Gastroesophageal sphincter (tissue), 4 donors: ENCODE measurements around the gene CXCL1. TPM values are rescaled to one million over a fixed set of nuclear protein-coding genes. Genes with fewer than 3 reads are reported as not detected.

Experiments used
- ATAC-seq: fragments of 150-250 bp; one replicate; pipeline ENCODE4 v1.9.1; 2016; ENCODE audit warnings: mild to moderate bottlenecking, moderate library complexity
- H3K27ac ChIP-seq, 4 donors: fragments of 200-600 bp; sonication (generic) in 3 of 4; 1 replicate in 3 of 4; 2 replicates in 1 of 4; pipeline ENCODE4 v1.5.1; 2016 to 2019
- H3K27me3 ChIP-seq: fragments of 200-600 bp; sonication (generic); one replicate; pipeline ENCODE4 v1.5.1; 2019
- H3K36me3 ChIP-seq, 2 donors: fragments of 200-600 bp; sonication (generic); one replicate each; pipeline ENCODE4 v1.5.1; 2019; ENCODE audit warnings: control low read depth in 1 of 2
- H3K4me1 ChIP-seq, 3 donors: fragments of 200-600 bp; sonication (generic); 1 replicate in 2 of 3; 2 replicates in 1 of 3; pipeline ENCODE4 v1.5.1; 2016 to 2019; ENCODE audit warnings: control low read depth in 2 of 3
- H3K4me3 ChIP-seq, 2 donors: fragments of 200-600 bp; sonication (generic); one replicate each; pipeline ENCODE4 v1.5.1; 2019; ENCODE audit warnings: mild to moderate bottlenecking in 1 of 2, moderate library complexity in 1 of 2
- H3K9me3 ChIP-seq, 3 donors: fragments of 200-600 bp; sonication (generic); one replicate each; pipeline ENCODE4 v1.5.1; 2017 to 2019; ENCODE audit warnings: control low read depth in 2 of 3
- EP300 ChIP-seq: sonication (generic); formaldehyde crosslinking; IDR thresholded peaks from one replicate; pipeline ENCODE4 v1.6.1; 2017; ENCODE audit warnings: antibody characterized with exemption, mild to moderate bottlenecking
- POLR2A ChIP-seq, 2 donors: fragments of 450-650 bp; IDR thresholded peaks; one replicate each; pipeline ENCODE4 v1.6.1; 2017; ENCODE audit warnings: antibody characterized with exemption in 2 of 2, mild to moderate bottlenecking in 2 of 2, moderate library complexity in 1 of 2
- POLR2AphosphoS5 ChIP-seq: sonication (generic); formaldehyde crosslinking; IDR thresholded peaks from one replicate; pipeline ENCODE4 v1.6.1; 2017; ENCODE audit warnings: antibody characterized with exemption
- WGBS, 2 donors: methylation state at CpG; one replicate each; pipeline ENCODE4 v1.1.5; 2018; ENCODE audit warnings: low coverage in 1 of 2; 5-methylcytosine and 5-hydroxymethylcytosine counted together
- total RNA-seq, 4 donors: library from RNA; depleted of rRNA; stranded (reverse); fragments of >200 nt; gene quantifications; one replicate each; pipeline ENCODE4 v1.1.0, GENCODE V29; 2016
- TF ChIP-seq, protein P1 (sequence below), 4 experiments: fragments of 200-600 bp in 2 of 4; fragments of 450-650 bp in 2 of 4; sonication (generic) in 1 of 4; IDR thresholded peaks; one replicate each; pipeline ENCODE4 v1.5.1; 2017 to 2019; ENCODE audit warnings: antibody characterized with exemption in 4 of 4, mild to moderate bottlenecking in 2 of 4, moderate library complexity in 2 of 4

The CXCL1 gene
- total RNA-seq, 4 donors from 2014 or later = 1.6 to 10.5 (median 3.1) TPM; not detected in 1

GRCh38 chr4:73848183-73848777 is 20.9 kb upstream of the CXCL1 start:
- Histone ChIP-seq H3K27me3 (peaks cover 5% of the 10 kb centered on the region), H3K36me3 (no peaks in the 10 kb centered on the region), H3K4me3 (no peak overlapping the region), H3K4me1 (no peaks in the 10 kb centered on the region), H3K27ac (no peak overlapping the region), H3K9me3 (no peaks in the 10 kb centered on the region)
- 57 to 78% methylated on average over 1 of the region's 1 CpG for WGBS, 2 donors
- TF ChIP-seq, protein P1, sequence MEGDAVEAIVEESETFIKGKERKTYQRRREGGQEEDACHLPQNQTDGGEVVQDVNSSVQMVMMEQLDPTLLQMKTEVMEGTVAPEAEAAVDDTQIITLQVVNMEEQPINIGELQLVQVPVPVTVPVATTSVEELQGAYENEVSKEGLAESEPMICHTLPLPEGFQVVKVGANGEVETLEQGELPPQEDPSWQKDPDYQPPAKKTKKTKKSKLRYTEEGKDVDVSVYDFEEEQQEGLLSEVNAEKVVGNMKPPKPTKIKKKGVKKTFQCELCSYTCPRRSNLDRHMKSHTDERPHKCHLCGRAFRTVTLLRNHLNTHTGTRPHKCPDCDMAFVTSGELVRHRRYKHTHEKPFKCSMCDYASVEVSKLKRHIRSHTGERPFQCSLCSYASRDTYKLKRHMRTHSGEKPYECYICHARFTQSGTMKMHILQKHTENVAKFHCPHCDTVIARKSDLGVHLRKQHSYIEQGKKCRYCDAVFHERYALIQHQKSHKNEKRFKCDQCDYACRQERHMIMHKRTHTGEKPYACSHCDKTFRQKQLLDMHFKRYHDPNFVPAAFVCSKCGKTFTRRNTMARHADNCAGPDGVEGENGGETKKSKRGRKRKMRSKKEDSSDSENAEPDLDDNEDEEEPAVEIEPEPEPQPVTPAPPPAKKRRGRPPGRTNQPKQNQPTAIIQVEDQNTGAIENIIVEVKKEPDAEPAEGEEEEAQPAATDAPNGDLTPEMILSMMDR (IDR thresholded peaks at IDR 0.05) = no peak
- no peak for TF ChIP-seq EP300
- no peak for TF ChIP-seq POLR2A (IDR thresholded peaks at IDR 0.05)
- TF ChIP-seq POLR2AphosphoS5 = no peak
- no peak for ATAC-seq

DNA sequence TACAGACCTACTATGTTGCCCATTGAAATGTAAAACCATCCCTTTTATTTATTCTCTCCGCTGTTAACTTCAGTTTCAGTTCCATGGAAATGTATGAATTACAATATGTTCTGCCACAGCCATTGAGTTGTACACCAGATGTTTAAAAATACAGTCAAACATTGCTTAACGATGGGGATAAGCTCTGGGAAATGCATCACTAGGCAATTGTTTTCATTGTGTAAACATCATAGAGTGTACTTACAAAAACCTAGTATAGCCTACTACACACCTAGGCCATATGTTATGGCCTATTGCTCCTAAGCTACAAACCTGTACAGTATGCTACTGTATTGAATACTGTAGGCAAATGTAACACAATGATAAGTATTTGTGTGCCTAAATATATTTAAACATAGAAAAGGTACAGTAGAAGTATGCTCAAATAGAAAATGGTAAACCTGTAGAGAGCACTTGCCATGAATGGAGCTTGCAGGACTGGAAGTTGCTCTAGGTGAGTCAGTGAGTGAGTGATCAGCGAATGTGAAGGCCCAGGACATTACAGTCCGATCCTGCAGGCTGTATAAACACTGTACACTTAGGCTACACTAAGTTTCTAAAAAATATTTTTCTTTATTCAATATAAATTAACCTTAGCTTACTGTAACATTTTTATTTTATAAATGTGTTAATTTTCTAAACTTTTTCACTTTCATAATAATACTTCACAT is 18.8 kb upstream of the CXCL1 start:
- Histone ChIP-seq H3K4me3 (no peak overlapping the region), H3K4me1 (no peaks in the 10 kb centered on the region), H3K9me3 (no peaks in the 10 kb centered on the region), H3K36me3 (no peaks in the 10 kb centered on the region), H3K27ac (no peak overlapping the region), H3K27me3 (peaks cover 12% of the 10 kb centered on the region)
- 81 to 88% methylated on average over 4 of the region's 4 CpGs for WGBS, 2 donors
- TF ChIP-seq EP300 = no peak
- TF ChIP-seq, protein P1 (IDR thresholded peaks at IDR 0.05) = no peak
- no peak for TF ChIP-seq POLR2A (IDR thresholded peaks at IDR 0.05)
- no peak for TF ChIP-seq POLR2AphosphoS5
- ATAC-seq = no peak

DNA sequence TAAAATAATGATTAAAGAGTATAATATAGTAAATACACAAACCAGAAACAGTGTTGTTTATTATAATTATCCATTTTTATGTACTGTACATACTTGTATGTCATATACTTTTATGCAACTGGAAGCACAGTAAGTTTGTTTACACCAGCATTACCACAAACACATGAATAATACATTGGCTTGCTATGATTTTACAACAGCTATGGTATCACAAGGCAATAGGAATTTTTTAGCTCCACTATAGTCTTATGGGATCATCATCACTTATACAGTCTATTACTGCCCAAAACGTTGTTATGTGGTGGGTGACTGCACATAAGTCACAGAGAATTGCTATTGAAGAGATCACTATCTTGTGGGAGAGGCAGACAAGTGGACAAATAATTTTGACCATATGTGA is 17.9 kb upstream of the CXCL1 start:
- H3K27ac ChIP-seq = no peak overlapping the region
- TF ChIP-seq POLR2AphosphoS5 (no peak), POLR2A (IDR thresholded peaks at IDR 0.05) (no peak), EP300 (no peak)
- TF ChIP-seq, protein P1 (IDR thresholded peaks at IDR 0.05) = no peak
- H3K36me3 ChIP-seq = no peaks in the 10 kb centered on the region
- peaks cover 12% of the 10 kb centered on the region for H3K27me3 ChIP-seq
- H3K4me1 ChIP-seq = no peaks in the 10 kb centered on the region
- 44 to 75% methylated on average over 1 of the region's 1 CpG for WGBS, 2 donors
- no peaks in the 10 kb centered on the region for H3K9me3 ChIP-seq
- no peak overlapping the region for H3K4me3 ChIP-seq
- no peak for ATAC-seq

- Histone ChIP-seq H3K4me1 (no peaks in the 10 kb centered on the region), H3K27me3 (peaks cover 12% of the 10 kb centered on the region), H3K36me3 (no peaks in the 10 kb centered on the region), H3K9me3 (no peaks in the 10 kb centered on the region), H3K27ac (no peak overlapping the region), H3K4me3 (no peak overlapping the region)
- ATAC-seq = no peak
- no peak for TF ChIP-seq POLR2AphosphoS5
- TF ChIP-seq EP300 = no peak
- no peak for TF ChIP-seq POLR2A (IDR thresholded peaks at IDR 0.05)
- TF ChIP-seq, protein P1 (IDR thresholded peaks at IDR 0.05) = no peak
These were observed 16.4 kb upstream of the CXCL1 start for GRCh38 chr4:73852771-73853170.

- TF ChIP-seq EP300 (no peak), POLR2A (IDR thresholded peaks at IDR 0.05) (no peak), POLR2AphosphoS5 (no peak)
- TF ChIP-seq, protein P1 (IDR thresholded peaks at IDR 0.05) = no peak
- peaks cover 12% of the 10 kb centered on the region for H3K27me3 ChIP-seq
- ATAC-seq = no peak
- no peaks in the 10 kb centered on the region for H3K4me1 ChIP-seq
- H3K4me3 ChIP-seq = no peak within 1 kb of the TSS
- H3K27ac ChIP-seq = no peak within 1 kb of the TSS
- WGBS, 2 donors = 4 to 20% methylated on average over 1 to 10 of the region's 22 CpGs
- H3K36me3 ChIP-seq = no peaks in the 10 kb centered on the region
- no peaks in the 10 kb centered on the region for H3K9me3 ChIP-seq
These were observed 15.9 kb upstream of the CXCL1 start, which contains the start of gene PF4V1 for GRCh38 chr4:73853246-73853704. PF4V1 (plus strand) TSS chr4:73853296; CDS start chr4:73853363, 67 bp downstream.
